Measurements from ENCODE around the gene SLC5A5.
"Not testable (repeated sequence)": the region's sequence is repeated elsewhere in the genome, so short reads cannot be mapped to it uniquely, and the experiment has no call there.

The SLC5A5 gene

DNA sequence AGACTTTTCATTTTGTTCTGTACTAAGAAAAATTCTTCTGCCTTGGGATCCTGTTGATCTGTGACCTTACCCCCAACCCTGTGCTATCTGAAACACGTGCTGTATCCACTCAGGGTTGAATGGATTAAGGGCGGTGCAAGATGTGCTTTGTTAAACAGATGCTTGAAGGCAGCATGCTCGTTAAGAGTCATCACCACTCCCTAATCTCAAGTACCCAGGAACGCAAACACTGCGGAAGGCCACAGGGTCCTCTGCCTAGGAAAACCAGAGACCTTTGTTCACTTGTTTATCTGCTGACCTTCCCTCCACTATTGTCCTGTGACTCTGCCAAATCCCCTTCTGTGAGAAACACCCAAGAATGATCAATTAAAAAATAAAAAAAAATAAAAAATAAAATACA lies 47.4 kb downstream of the SLC5A5 start:
- DNase-seq, result not testable (repeated sequence)

DNA sequence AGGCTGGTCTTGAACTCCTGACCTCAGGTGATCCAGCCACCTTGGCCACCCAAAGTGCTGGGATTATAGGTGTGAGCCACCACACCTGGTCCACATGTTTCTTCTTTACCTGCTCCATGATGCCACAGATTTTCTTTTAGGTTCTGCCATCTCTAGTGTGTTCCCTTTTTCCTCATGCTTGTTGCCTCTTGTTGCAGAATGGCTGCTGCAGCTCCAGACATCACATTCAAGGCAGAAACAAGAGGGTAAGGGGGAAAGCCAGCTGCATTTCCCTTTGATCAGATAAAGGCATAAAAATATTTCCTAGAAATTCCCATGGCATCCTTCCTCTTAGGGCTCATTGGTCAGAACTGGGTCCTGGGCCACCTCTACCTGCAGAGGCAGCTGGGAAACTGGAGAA lies 48.8 kb downstream of the SLC5A5 start:
- no peak for DNase-seq

DNA sequence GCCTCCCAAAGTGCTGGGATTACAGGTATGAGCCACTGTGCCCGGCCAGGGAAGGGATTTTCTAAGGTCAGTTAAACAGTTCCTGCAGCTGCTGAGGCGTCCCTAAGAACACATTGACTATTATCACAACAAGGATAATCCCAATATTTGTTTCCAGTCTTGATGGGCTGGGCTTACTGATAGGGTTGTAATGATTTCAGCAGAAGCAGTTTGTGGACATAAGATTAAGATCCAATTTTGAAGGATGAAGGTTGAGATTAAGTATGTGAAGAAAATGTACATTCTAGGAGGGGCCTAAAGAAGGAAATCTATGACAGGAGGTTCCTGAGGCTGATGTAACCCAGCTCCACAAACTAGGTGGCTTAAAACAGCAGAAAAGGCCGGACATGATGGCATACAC lies 50.4 kb downstream of the SLC5A5 start:
- no peak for DNase-seq

DNA sequence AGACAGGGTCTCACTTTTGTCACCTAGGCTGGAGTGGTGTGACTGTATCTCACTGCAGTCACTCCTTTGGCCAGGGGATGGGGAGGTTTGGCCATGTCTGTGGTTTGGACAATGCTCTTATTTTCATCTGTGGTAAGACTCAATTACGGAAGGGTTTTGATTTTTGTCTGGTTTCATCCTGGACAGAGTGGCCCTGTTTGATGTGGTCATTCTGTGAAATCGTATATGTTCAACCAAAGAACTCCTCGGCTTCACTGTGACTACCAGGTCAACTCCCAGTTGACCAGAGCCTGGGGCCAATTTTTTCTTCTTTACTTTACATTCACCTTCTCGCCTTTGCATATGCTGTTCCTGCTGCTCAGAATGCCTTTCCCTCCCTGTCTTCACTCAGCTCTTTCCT lies 54.3 kb downstream of the SLC5A5 start:
- DNase-seq, result no peak

DNA sequence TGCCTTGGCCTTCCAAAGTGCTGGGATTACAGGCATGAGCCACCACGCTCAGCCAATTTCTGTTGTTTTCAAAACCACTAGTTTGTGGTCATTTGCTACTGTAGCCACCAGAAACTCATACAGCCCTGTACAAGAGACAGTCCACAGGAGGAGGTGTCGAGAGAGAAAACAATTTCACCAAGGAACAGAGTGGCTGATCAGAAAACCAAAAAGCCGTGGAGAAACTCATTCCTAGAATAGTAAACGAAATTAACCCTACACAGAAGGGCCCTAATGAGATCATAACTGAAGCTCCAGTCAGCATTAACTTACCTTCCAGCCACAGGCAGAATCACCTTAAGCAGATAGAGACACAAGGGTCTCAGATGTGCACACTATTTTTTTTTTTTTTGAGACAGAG lies 57.3 kb downstream of the SLC5A5 start:
- no peak for DNase-seq

DNA sequence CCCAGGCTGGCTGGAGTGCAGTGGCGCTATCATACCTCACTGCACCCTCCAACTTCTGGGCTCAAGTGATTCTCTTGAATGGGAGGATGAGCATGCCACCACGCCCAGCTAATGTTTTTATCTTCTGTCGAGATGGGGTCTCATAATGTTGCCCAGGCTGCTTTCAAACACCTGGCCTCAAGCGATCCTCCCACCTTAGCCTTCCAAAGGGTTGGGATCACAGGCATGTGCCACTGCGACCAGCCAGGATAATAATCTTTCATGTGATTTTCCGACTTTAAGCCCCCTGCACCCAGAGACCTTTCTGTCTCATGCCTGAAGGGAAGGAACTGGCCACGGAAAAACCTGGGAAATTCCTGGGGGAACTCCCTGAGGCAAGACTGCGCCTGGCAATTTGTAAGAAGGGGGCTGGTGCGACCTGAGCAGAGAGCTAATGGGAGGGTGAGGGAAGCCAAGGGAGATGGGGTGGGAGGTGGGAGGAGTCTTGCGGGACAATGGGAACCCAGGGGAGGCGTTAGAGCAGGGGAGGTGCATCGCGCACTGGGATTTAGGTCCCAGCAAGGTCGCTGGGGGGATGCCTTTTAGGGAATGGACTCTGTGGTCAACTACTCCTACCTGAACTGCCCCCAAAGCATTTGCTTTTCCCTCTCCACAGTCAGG lies 59.9 kb downstream of the SLC5A5 start:
- DNase-seq, result no peak

DNA sequence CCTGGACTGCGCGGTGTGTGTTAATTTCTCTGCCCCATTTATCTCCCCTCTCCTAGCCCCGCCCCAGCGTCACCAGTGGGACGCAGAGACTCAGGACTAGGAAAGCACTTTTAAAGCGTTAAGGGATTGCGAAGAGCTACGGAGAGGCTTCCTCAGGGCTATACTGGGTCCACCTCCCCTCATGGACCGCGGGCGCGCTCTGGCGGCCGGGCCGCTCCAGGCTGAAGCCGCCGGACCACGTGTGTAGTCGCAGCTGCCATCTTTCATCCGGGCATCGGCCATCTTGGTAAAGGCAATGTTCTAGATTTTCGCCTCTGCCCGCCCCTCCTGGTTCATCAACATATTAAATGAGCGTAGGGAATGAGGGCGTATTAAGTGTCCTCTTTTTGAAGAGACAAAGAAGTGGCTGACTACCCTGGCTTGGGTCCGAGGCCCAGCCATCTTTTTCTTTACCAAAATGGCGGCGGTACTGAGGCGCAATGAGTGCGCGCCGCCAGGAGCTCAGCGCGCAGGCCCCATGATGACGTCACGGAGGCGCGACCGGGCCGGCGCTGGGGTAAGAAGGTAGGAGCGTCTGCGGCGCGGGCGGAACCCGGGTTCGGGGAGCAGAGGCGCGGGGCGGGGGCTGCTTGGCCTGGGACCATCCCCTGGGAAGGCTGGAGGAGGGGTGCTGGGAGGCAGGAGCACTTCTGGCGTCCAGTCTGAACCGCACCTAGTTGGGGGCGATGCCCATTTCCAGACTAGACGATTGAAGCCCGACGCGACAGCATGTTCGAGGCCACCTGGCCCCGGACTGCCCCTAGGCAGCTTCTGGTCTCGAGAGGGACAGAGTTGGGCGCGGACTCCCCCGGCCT lies 61.0 kb downstream of the SLC5A5 start, which contains the start of gene CCDC124:
CCDC124 (plus strand) TSS at position 531 of the 854 bp plus-strand sequence. CDS start 3,406 bp downstream, outside the sequence.
- peak; percentile 49 to 97 (median 80) for DNase-seq

DNA sequence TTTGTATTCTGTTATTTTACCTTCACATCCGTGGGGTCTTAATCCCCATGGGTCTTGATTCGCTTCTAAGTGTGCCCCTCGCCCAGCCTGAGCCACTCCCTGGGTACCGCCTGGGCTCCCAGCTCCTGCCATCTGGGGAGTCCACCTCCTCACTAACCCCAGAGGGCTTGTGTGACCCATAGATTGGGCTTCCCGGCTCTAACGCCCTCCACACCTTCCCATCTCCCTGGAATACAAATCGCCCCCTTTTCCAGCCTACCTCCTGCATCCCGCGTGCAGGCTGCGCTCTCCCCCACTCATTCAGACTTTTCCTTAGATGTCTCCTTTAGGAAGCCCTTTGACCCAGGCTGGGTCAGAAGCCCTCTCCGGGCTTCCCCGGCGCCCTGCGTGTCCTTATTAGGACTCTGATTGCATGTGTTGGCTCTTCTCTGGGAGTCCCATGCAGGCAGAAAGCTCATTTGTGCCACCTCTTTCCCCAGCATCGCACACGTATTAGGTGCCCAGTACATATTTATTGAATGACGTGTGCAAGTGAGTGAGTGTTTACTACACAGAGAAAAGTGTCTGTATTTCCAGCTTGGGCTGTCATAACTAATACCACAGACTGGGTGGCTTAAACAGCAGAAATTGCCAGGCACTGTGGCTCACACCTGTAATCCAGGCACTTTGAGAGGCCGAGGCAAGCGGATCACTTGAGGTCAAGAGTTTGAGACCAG lies 61.8 kb downstream of the SLC5A5 start:
- DNase-seq, result no peak

DNA sequence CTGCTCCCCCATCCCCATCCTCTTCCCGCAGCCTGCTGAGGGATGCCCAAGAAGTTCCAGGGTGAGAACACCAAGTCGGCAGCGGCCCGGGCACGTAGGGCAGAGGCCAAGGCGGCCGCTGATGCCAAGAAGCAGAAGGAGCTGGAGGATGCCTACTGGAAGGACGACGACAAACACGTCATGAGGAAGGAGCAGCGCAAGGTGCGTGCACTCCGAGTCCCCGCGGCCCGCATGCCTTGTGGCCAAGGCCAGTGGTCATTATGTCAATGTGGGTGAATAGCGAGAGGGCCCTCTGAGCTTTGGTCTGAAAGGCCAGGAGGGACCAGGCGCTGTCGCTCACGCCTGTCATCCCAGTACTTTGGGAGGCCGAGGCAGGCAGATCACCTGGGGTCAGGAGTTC lies 64.6 kb downstream of the SLC5A5 start:
- DNase-seq, result no peak

DNA sequence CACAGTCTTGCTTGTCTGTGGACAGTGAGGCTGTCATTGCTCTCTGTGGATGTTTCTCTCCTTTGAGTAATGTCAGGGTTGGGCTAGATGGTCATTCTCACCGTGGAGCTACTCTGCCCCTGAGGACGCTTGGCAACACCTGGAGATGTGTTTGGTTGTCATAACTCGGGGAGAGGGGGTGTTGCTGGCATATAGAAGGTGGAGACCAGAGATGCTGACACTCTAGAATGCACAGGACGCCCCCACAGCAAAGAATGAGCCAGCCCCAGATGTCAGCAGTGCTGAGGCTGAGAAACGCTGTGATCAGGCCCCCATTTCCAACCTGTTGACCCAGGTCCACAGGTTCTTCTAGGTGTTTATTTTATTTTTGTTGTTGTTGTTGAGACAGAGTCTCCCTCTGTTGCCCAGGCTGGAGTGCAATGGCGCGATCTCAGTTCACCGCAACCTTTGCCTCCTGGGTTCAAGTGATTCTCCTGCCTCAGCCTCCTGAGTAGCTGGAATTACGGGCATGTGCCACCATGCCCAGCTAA lies 65.7 kb downstream of the SLC5A5 start:
- no peak for DNase-seq

DNA sequence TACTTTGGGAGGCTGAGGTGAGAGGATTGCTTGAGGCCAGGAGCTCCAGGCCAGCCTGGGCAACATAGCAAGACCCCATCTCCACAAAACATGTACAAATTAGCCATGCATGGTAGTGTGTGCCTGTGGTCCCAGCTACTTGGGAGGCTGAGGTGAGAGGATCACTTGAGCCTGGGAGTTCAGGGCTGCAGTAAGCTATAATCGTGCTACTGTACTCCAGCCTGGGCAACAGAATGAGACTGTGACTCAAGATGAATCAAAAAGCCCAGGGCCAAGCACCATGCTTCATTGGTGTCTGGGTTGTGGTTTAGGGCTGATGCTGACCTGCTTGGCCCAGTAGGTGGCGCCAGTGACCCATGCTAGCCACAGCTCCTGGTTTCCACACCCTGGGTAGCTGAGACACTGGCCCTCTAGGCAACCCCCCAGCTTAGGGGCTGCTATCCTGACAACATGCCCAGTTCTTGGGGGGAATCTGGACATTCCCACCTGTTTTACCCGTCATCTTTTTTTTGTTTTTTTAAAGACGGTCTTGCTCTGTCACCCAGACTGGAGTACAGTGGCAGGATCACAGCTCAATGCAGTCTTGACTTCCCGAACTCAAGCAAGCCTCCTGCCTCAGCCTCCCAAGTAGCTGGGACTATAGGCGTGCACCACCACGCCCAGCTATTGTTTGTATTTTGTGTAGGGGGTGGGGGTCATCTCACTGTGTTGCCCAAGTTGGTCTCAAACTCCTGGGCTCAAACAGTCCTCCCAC lies 66.5 kb downstream of the SLC5A5 start:
- DNase-seq, result peak in 45 of 51 donors; percentile 2 to 85 (median 53)

DNA sequence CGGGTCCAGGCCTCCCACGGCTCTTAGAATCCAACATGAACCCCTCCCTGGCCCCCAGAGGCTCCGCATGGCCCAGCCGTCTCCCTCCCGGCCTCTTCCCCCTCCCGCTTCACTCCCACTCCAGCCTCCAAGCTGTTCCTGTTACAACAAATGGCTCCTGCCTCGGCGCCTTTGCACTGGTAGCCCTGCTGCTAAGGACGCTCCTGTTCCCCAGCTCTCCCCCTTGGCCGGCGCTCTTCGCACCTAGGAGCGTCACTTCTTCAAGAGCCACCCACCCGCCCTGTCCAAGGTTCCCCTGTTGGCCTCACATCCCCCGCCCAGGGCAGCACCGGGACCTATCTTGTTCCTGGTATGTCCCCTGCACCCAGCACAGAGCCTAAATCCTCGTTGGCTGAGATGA lies 70.4 kb downstream of the SLC5A5 start:
- no peak for DNase-seq

DNA sequence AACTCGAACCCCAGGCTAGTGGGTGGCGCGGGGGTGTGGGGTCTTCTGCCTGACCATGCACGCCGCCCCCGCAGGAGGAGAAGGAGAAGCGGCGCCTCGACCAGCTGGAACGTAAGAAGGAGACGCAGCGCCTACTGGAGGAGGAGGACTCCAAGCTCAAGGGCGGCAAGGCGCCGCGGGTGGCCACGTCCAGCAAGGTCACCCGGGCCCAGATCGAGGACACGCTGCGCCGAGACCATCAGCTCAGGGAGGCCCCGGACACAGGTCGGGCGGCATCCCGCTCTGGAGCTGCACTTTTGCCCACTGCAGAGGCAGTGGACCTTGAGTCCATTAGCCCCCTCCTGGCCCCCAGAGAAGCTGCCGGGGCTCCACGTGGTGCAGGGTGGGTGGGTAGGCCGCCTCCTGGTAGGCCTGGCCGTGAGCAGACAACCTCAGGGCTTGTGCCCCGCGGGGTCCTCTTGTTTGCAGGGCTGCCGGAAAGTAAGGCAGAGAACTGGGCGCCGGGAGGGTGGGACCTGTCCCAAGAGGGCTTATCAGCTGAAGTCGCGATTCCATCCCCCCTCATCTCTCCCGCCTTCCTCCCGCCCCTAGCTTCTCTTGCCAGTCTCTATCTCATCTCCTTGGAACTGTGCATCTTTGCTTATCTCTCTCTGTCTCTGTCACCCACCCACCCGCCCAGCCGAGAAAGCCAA lies 71.0 kb downstream of the SLC5A5 start:
- no peak for DNase-seq

DNA sequence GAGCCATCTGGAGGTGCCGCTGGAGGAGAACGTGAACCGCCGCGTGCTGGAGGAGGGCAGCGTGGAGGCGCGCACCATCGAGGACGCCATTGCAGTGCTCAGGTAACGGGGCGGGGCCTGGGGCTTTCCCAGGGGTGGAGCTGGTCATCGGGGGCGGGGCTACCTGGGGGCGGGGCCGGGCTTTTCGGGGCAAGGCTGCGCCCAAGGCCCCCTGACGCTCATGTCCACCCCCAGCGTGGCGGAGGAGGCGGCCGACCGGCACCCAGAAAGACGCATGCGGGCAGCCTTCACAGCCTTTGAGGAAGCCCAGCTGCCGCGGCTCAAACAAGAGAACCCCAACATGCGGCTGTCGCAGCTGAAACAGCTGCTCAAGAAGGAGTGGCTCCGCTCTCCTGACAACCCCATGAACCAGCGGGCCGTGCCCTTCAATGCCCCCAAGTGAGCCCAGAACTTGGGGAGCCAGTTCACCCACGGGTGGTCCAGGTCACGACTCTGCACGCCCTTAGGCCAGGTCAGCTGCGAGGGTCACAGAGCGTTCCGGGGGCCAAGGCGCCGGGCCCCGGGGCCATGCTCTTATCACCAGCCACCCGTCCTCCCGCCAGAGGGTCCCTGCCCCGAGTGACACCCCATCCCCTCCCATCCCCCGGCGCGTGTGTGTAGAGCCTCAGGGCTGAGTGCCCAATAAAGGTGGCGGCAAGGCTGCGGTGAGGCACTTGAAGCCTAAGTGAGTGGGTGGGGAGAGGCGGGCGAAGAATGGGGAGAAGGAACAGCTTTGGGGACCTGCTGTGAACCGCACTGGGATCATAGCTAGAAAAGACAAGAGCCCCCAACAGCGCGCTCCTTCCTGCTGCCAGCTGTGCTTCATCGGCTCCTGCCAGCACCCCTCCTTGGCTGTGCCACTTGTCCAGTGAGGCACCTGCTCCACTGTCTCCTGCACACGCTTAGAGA lies 71.8 kb downstream of the SLC5A5 start:
- DNase-seq, result peak in 1 of 51 donors; percentile 13

DNA sequence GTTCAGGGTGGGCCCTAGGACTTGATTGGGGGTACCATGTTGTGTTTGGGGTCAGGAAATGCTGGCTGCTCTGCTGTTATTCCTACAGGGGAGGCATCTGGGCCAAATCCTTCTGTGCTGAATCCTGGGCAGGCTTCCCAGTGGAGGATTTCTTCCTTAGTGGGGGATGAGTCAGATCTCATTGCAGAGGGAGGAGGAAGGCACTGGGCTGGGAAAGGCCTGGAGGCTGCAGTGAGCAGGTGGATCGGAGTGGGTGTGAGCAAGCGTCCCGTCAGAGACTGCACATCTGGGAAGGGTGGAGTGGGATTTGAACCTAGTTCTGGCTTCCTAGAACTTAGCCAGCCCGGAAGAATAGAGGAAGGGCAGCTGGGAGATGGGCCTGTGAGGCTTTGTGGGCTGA lies 72.6 kb downstream of the SLC5A5 start:
- peak in 1 of 51 donors; percentile 58 for DNase-seq
